ENCODE measurements around the gene DHX58.

The DHX58 gene

DNA sequence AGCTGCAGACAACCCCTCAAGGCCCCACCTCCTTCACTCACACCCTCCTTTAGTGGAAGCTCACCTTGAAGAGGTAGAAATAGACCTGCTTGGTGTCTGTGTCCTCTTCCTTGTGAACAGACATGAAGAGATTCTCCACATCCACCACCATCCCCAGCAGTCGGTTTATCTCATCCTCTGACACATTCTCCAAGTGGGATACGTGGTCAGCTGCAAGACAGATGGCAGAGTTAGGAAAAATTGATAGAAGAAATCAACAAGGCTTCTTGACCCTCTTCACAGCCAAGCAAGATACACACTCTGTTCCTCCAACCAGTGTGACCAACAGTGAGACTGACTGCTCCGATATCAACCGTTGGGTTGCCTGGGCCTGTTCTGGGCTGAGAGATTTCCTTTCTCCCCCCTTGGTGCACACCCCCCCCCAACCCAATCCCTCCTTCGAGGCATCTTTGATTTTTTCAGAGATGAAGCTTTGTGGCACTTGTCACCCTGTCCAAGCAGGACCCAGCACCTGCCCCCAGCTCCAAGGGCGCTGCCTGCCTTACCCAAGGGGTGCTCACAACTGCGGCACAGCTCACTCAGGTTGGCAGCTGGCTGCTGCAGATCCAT, 7.8 kb upstream of the DHX58 start:
- H3K9me3 Mint-ChIP-seq, result no peaks in the 10 kb centered on the region
- H3K27ac Mint-ChIP-seq, result no peak overlapping the region
- peak overlapping the region; percentile 45 for H3K4me3 Mint-ChIP-seq
- no peaks in the 10 kb centered on the region for H3K27me3 Mint-ChIP-seq
- peaks cover 50% of the 10 kb centered on the region for H3K4me1 Mint-ChIP-seq
- H3K36me3 Mint-ChIP-seq, result peaks cover 39% of the 10 kb centered on the region
- ATAC-seq, result no peak

- no peaks in the 10 kb centered on the region for H3K27me3 Mint-ChIP-seq
- H3K4me3 Mint-ChIP-seq, result no peak overlapping the region
- no peak overlapping the region for H3K27ac Mint-ChIP-seq
- ATAC-seq, result no peak
- H3K36me3 Mint-ChIP-seq, result peaks cover 36% of the 10 kb centered on the region
- H3K4me1 Mint-ChIP-seq, result peaks cover 60% of the 10 kb centered on the region
- H3K9me3 Mint-ChIP-seq, result no peaks in the 10 kb centered on the region
Observed at GRCh38 chr17:42119301-42119700, 6.8 kb upstream of the DHX58 start.

- Mint-ChIP-seq H3K9me3 (no peaks in the 10 kb centered on the region), H3K36me3 (peaks cover 34% of the 10 kb centered on the region), H3K27ac (no peak overlapping the region), H3K4me1 (peaks cover 67% of the 10 kb centered on the region), H3K27me3 (no peaks in the 10 kb centered on the region), H3K4me3 (no peak overlapping the region)
- no peak for ATAC-seq
Observed at GRCh38 chr17:42118545-42118944, 6.0 kb upstream of the DHX58 start.

GRCh38 chr17:42118126-42118510, 5.6 kb upstream of the DHX58 start:
- no peaks in the 10 kb centered on the region for H3K9me3 Mint-ChIP-seq
- peak overlapping the region; percentile 90 for H3K27ac Mint-ChIP-seq
- no peak for ATAC-seq
- peaks cover 34% of the 10 kb centered on the region for H3K36me3 Mint-ChIP-seq
- peaks cover 70% of the 10 kb centered on the region for H3K4me1 Mint-ChIP-seq
- H3K27me3 Mint-ChIP-seq, result no peaks in the 10 kb centered on the region
- H3K4me3 Mint-ChIP-seq, result no peak overlapping the region

DNA sequence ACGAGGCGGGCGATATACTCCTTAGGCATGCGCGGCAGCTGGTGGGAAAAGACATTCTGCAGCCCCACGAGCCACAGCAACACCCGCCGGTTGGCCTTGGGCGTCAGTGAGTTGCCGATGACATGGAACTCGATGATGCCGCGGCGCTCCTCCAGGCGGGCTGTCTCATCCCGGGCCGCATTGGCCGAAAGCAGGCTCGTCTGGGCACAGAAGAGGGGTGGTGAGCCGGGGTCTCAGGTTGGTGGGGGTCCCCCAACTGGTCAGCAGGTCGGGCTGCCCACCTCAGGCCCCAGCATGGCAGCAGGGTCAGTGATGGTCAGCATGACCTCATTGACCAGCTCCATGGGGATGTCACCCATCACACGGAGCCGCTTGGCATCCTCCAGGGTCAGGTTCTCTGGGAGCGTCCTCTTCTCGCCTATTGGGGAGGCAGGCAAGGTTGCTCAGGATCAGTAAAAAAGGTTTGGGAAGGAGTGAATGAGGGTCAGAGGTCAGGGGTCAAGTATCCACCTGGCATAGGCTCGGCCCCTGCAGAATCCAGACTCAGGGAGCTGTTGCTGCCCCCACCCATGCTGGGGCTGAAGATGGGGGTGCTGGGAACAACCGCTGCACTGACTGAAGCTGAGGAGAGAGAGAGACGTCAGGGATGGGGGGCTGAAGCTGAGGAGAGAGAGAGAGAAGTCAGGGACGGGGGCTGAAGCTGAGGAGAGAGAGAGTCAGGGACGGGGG, 5.0 kb upstream of the DHX58 start:
- Mint-ChIP-seq H3K4me1 (peaks cover 76% of the 10 kb centered on the region), H3K27ac (peak overlapping the region; percentile 90), H3K36me3 (peaks cover 34% of the 10 kb centered on the region), H3K9me3 (no peaks in the 10 kb centered on the region), H3K4me3 (no peak overlapping the region), H3K27me3 (no peaks in the 10 kb centered on the region)
- ATAC-seq, result no peak

- no peaks in the 10 kb centered on the region for H3K27me3 Mint-ChIP-seq
- peaks cover 83% of the 10 kb centered on the region for H3K4me1 Mint-ChIP-seq
- H3K4me3 Mint-ChIP-seq, result no peak overlapping the region
- no peaks in the 10 kb centered on the region for H3K9me3 Mint-ChIP-seq
- H3K27ac Mint-ChIP-seq, result peak overlapping the region; percentile 90
- H3K36me3 Mint-ChIP-seq, result peaks cover 28% of the 10 kb centered on the region
- peak; percentile 62 for ATAC-seq
Observed at GRCh38 chr17:42116705-42117396, 4.3 kb upstream of the DHX58 start.

DNA sequence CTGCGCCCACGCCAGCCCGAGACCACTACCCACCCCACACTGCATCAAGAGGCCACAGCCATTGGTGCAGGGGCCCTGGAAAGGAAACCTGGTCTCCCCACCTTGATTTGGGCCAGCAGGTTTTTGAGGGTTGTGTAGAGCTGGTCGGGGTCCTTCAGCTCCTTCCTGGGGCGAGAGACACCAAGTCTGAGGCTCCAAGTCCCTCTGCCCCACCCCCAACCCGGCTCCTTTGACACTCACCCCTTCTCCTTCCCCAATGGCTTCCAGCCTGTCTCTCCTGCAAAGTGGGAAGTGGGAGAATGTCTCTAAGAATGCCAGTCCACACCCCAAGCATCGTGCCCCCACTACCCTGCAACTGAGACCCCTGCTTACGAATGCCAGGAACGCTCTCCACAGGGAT, 1.6 kb upstream of the DHX58 start:
- Mint-ChIP-seq H3K4me1 (peaks cover 85% of the 10 kb centered on the region), H3K4me3 (no peak overlapping the region), H3K27me3 (no peaks in the 10 kb centered on the region), H3K27ac (peak overlapping the region; percentile 90), H3K36me3 (peaks cover 33% of the 10 kb centered on the region), H3K9me3 (no peaks in the 10 kb centered on the region)
- ATAC-seq, result no peak

DNA sequence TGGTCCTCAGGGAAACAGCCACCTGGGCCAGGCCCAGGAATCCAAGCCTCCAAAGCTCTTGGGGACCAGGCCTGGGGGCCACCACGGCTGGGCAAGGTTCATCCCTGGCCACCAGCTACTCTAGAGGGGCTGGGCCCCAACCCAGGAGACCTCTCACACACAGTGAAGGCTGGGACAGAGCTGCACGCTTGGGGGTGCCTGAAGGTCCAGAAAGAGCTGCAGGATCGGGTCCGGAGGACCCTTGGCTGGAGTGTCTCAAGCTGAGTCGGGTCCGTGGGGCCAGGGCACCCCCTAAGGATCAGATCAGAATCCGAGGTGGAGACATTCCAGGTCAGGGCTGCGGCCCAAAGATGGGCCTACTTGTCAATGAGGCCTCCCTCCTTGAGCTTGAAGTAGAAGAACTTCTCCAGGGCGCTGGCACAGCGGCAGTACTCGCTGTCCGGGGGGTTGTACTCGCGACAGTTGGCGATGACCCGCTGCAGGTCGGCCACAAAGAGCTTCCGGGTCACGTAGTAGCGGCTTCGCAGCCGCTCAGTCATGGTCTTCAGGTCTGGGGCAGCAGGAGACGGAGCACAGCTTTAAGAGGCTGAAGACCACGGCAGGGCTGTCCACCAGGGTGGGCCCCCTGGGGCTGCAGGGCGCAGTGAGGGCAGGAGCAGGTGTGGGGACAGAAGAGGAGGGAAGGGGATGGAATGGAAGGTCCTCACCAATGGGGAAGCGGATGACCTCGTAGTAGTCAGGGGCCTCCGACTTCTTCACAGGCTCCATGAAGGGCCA, 967 bp upstream of the DHX58 start:
- peaks cover 28% of the 10 kb centered on the region for H3K36me3 Mint-ChIP-seq
- no peaks in the 10 kb centered on the region for H3K9me3 Mint-ChIP-seq
- H3K4me1 Mint-ChIP-seq, result peaks cover 83% of the 10 kb centered on the region
- H3K27ac Mint-ChIP-seq, result peak overlapping the region; percentile 90
- no peak for ATAC-seq
- H3K27me3 Mint-ChIP-seq, result no peaks in the 10 kb centered on the region
- no peak overlapping the region for H3K4me3 Mint-ChIP-seq

DNA sequence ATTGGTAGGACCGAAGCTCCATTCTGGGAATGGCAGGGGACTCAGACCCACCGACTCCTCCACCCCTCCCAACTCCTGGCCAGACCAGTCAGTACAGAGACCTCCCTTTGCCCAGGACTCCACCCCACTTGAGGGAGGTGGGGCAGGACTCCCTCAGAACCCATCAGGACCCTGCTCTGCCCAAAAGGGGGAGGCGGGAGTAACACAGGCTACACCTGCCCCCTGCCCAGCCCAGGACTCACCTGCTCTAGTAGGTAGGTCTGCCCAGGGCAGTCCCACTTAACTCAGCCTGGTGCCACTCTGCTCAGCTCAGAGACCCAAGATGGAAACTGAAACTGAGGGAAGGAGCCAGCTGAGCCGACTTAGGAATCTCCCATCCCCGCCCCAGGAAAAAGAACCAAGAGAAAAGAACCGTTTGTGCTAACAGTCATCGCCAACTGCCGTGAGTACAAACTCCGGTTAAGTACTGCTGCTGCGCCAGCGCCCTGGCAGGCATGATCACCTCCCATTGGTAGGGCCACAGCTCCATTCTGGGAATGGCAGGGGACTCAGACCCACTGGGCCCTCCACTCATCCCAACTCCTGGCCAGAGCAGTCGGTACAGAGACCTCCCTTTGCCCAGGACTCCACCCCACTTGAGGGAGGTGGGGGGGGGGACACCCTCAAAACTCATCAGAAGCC, 503 bp downstream of the DHX58 start:
- Mint-ChIP-seq H3K4me3 (peak overlapping the region; percentile 71), H3K27ac (peak overlapping the region; percentile 90), H3K9me3 (no peaks in the 10 kb centered on the region), H3K4me1 (peaks cover 79% of the 10 kb centered on the region), H3K36me3 (peaks cover 17% of the 10 kb centered on the region), H3K27me3 (no peaks in the 10 kb centered on the region)
- ATAC-seq, result no peak

- Mint-ChIP-seq H3K4me1 (peaks cover 72% of the 10 kb centered on the region), H3K4me3 (no peak overlapping the region), H3K9me3 (no peaks in the 10 kb centered on the region), H3K36me3 (peaks cover 12% of the 10 kb centered on the region), H3K27me3 (no peaks in the 10 kb centered on the region), H3K27ac (peak overlapping the region; percentile 90)
- no peak for ATAC-seq
Observed at GRCh38 chr17:42111265-42111636, 1.3 kb downstream of the DHX58 start.

DNA sequence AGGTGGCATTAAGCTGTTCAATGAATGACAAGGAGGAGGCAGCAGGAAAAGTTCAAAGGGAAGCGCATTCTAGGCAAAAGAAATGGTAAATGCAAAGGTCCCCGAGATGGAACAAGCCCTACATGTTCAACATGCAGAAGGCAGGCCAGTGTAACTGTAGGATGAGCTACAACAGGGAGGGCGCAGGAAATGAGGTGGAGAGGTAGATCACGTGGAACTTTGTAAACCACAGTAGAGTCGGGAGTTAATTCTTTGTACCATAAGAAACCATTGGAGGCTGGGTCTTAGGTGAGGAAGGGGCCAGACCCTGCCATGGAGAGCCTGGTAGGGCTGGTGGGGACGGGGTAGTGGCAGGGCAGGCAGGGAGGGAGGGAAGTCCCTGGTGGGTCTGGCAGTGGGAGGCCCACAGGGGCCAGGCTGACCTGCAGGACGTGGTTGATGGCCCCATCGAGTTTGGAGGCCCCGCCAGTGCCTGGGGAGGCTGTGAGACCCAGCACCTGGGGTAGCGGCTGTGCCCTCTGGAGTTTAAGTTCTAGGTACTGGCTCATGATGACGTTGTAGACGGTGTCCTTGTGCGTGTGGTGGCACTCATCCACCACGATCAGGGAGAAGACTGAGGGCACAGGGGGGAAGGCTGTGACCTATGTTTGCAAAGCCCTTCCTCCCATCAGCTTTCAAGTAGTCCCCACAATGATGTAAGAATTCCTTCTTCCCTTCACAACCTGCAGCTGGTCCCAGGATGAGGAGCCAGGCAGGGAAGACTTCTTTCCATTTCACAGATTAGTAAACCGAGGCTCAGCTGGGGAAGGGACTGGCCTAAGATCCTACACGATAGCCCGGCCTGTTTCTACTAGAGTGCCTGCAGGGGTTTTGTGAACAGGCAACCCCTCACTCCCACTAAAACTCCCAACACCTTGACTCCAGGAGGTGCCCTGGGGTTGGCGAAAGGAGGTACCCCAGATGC, 1.9 kb downstream of the DHX58 start:
- H3K27me3 Mint-ChIP-seq, result no peaks in the 10 kb centered on the region
- no peaks in the 10 kb centered on the region for H3K9me3 Mint-ChIP-seq
- peaks cover 19% of the 10 kb centered on the region for H3K36me3 Mint-ChIP-seq
- peak overlapping the region; percentile 90 for H3K27ac Mint-ChIP-seq
- ATAC-seq, result no peak
- H3K4me1 Mint-ChIP-seq, result peaks cover 72% of the 10 kb centered on the region
- no peak overlapping the region for H3K4me3 Mint-ChIP-seq

GRCh38 chr17:42109086-42109485, 3.4 kb downstream of the DHX58 start:
- no peaks in the 10 kb centered on the region for H3K27me3 Mint-ChIP-seq
- no peak overlapping the region for H3K4me3 Mint-ChIP-seq
- H3K9me3 Mint-ChIP-seq, result no peaks in the 10 kb centered on the region
- peaks cover 57% of the 10 kb centered on the region for H3K4me1 Mint-ChIP-seq
- no peak overlapping the region for H3K27ac Mint-ChIP-seq
- no peak for ATAC-seq
- H3K36me3 Mint-ChIP-seq, result peaks cover 20% of the 10 kb centered on the region

- H3K36me3 Mint-ChIP-seq, result peaks cover 20% of the 10 kb centered on the region
- H3K9me3 Mint-ChIP-seq, result no peaks in the 10 kb centered on the region
- peak; percentile 92 for ATAC-seq
- H3K27me3 Mint-ChIP-seq, result no peaks in the 10 kb centered on the region
- peaks cover 46% of the 10 kb centered on the region for H3K4me1 Mint-ChIP-seq
- no peak overlapping the region for H3K27ac Mint-ChIP-seq
- peak overlapping the region; percentile 59 for H3K4me3 Mint-ChIP-seq
Observed at GRCh38 chr17:42107597-42108576, 4.6 kb downstream of the DHX58 start.
